HG03196 (cell line): ENCODE measurements around the gene ZBTB7C.

Experiments
- ATAC-seq: cut with Tn5 transposase; IDR thresholded peaks from one replicate; pipeline ENCODE4 v1.9.1; 2021; ENCODE audit not compliant: unreplicated experiment

ZBTB7C gene

DNA sequence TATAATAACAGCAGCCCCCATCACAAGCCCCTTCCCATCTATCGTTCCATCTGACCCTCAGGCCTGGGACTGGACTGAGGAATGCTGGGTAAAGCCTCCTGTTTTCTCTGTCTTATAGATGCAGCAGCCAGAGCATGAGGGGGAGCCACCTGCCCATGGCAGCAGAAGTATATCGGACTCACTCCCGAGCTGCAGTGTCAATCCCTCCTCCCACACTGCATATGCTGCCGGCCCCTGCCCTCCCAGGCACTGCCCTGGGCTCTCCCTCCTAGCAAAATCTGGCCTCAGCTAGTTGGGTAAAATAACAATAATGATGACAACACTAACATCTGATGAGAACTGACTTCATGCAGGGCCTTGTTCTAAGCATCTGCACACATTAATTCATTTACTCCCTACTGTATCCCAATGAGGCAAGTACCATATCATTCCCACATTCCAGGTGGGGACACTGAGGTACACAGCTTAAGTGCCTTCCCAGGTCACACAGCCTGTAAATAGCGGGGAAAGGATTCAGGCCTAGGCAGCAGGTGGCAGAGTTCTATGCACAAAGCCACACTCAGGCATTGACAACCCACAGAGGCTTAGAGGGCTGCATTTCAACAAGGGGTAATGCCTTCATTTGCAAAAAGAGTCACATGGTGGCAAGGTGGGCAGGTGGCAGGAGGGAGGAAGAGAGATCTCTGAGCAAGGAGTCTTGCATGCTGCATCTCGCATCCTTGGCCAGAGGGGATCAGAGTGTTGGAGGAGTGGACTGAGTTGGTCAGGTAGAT is 190.0 kb downstream of the ZBTB7C start:
- no peak for ATAC-seq

GRCh38 chr18:48218285-48219022 is 190.7 kb downstream of the ZBTB7C start:
- no peak for ATAC-seq

DNA sequence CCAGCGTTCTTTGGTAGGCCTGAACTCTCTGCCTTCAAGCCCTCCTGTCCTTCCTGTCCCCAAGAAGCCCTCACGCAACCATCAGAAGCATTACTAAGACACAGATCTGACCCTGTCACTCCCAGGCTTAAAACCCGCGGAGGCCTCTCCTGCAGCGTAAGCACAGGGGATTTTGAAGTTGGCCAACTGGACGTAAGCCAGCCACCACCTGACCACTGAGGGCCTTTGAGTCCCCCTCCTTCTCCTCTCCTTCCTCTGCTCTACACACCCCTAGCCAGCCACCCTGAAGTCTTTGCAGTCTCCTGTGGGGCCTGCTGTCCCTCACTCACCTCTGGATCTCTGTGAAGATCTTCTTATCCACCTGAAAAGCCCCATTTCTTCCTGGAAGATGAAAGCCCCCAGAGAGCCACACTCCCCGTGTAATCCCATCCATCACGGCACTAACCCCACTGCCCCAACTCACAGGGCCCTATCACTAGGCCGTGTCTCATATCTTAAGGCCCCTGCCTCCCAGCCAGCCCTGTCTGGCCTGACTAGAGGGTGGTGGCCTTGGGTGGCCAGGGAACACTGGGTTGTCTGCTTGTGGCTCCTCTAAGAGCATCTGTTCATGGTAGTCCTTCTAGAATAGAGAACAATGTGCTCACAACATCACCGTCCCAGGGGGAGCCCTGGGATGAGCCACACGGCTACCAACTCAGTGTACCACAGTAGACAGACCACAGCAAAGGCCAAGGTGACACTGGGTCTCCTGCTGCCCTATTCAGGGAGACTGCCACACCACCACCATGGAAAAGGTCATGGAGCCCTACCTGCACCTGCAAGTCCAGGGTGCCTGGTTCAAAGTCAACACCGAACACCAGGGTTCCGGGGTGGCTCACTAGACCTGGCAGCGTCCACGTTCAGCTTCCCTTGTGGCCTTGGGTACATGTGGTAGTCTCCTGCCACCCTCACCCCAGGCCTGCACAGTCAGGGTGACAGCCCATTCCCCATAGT is 191.6 kb downstream of the ZBTB7C start:
- no peak for ATAC-seq

DNA sequence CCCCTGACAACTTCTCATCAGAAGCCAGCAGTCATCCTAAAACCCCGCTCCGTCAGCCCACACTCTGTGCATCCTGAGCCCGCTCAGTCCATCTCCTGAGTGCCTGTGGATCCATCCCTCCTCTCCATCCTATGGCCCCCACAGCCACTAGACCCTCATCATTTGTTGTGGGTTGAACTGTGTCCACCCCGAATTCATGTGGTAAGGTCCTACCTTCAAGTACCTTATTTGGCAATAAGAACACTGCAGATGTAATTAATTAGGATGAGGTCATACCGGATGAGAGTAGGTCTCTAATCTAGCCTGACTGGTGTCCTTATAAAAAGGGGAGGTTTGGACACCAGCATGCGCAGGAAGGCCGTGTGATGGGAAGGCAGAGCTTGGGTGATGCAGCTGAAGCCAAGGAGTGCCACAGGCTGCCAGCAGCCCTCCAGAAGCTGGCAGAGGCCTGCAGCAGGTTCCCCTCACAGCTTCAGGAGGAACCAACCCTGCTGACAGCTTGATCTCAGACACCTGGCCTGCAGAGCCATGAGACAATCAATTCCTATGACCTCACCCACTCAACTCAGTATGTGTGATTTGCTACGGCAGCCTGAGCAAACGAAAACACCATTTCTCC is 192.4 kb downstream of the ZBTB7C start:
- ATAC-seq: no peak

DNA sequence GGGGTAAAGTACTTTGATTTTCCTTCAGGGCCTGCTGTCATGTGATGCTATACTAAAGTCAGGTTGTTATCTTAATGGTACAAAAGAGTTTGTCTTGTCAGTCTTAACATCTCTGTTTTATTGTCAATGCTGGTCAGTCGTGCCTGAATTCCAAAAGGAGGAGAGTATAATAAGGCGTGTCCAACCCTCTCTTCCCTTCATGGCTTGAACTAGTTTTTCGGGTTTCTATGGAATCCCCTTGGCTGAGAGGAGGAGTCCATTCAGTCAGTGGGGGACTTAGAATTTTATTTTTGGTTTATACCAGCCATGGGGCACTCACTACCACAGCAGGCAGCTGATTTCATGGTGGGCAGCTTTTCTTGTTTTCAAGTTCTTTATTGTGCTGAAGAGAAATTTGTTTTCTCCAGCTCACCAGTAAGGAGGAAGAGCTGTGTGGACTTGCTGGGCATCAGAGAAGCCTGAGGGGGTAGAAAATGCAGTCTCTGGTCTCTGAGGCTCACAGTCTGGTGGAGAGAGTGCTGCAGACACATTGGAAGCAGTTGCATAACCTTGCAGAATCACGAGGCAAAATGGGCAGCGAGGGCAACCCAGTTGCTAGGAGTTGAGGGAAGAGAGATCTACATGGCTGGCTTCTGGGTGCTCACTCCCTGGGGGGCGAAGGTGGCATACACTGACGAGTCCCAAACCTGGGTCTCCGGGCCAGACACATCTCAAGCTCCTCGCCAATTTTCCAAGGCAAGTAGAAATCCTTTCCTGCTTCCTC is 193.1 kb downstream of the ZBTB7C start:
- no peak for ATAC-seq

- ATAC-seq: no peak
Measured at GRCh38 chr18:48213791-48214190, 195.4 kb downstream of the ZBTB7C start.

- ATAC-seq: no peak
Measured at GRCh38 chr18:48208432-48209140, 200.6 kb downstream of the ZBTB7C start.

- no peak for ATAC-seq
Measured at GRCh38 chr18:48207733-48208132, 201.4 kb downstream of the ZBTB7C start.

GRCh38 chr18:48206887-48207286 is 202.3 kb downstream of the ZBTB7C start:
- no peak for ATAC-seq

- no peak for ATAC-seq
Measured at GRCh38 chr18:48203961-48204666, 205.1 kb downstream of the ZBTB7C start.

DNA sequence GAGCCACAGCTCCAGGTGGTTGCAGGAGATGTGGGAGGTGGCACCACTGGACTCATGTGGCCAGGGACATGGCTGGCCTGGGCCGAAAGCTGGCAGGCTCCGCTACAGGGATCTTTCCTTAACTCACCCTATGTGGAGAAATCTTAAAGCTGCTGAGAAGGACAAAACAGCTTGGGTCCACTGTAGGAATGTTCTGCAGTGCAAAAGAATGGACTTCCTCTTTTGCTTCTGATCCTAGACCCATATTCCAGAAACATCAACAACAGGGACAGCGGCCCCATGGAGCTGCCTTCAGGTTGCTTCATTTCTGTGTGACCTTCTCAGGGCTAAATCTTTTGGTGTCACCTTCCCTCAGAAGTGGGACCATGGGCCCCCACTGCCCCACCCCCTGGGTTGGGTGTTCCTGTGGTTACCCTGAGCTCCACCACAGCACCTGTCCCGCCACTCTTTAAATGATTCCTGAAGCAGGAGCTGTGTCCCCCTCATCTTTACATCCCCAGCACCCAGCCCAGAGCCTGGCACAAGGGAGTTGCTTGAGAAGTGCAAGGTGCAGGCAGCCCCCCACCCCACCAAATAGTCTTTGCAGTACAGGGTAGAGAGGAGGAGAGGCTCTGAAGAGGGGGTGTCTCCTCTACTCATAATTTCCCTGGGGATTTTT is 205.8 kb downstream of the ZBTB7C start:
- ATAC-seq: no peak

GRCh38 chr18:48202350-48203260 is 206.6 kb downstream of the ZBTB7C start:
- no peak for ATAC-seq

- no peak for ATAC-seq
Measured at GRCh38 chr18:48202006-48202348, 207.2 kb downstream of the ZBTB7C start.

DNA sequence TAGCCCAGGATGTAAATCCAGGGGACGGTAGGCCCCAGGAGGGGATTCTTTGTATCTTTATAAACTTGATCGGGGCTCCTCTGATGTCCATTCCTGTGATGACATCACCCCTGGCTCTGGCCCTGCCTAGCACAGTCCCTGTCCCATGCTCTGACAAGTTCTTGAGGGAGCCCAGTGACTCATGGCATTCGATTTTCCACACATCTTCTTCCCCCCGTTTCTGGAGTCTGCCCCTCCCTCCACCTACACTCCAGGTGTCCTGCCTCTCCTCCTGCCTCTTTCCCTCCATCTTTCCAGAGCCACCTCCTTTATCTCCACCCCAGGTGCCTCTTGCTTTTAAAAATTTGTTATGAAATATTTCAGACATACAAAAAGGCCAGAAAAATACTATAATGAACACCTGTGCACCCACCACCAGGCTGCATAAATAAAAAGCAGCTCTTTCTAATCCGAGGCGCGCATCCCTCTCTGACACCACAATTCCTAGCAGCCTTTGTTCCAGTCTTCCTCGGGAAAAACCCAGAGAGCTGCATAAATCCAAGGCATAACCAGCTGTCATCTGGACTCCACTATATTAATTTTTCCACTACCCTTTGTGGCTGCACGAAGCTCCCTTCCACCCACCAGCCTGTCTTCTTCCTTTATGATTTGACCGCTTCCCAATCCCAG is 207.7 kb downstream of the ZBTB7C start:
- no peak for ATAC-seq

DNA sequence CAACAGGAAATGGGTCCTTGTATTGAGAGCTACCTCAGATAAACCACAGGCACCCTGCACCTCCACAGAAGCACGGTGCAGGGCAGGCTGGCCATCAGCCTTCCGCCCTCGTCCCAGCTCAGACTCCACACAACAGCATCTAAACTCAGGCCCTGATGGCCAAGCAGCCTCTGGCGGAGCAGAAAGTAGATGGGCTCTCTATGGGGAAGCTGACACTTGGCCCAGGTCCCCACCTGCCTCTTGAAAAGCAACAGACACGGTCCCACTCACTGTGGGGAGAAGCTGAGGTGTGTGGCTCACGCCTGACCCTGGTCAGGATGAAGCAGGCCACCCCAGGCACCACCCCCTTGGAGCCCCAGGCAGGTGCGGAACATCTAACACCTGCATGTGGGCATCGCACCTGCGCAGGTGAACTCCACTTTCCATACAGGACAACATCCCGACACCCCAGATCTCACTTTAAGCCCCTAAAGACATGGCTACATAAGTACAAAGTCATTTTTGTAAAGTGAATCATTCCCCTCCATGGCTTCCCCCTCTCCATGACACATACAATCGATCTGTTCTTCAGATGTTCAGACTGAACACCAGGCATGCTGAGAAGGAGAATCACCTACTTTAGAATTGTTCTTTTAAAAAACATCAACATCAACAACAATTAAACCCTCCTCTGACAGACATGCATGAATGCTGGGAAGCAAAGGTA is 208.4 kb downstream of the ZBTB7C start:
- no peak for ATAC-seq

DNA sequence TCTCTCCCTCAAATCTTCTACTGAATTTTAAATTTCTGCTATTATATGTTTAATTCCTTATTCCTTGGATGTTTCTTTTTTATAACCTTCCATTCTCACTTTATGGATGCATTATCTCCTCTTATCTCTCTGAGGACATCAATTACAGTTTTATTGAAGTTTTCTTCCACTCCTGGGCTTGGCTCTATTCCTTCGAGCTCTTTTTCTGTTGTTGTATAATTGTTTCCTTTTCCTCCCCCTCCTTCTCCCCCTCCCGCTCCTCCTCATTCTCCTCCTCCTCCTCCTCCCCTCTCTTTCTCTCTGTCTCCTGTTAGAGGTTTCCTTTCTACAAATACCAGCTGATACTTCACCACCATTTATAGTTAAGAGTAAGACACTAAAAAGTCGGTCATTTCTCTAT is 209.8 kb downstream of the ZBTB7C start:
- ATAC-seq: no peak
